ENCODE measurements around the gene B4GAT1. TPM values are rescaled to one million over a fixed set of nuclear protein-coding genes. Genes with fewer than 3 reads are reported as not detected.

The B4GAT1 gene
- total RNA-seq, 4 donors from 2014 or later: 32.0 to 71.4 (median 50.0) TPM

DNA sequence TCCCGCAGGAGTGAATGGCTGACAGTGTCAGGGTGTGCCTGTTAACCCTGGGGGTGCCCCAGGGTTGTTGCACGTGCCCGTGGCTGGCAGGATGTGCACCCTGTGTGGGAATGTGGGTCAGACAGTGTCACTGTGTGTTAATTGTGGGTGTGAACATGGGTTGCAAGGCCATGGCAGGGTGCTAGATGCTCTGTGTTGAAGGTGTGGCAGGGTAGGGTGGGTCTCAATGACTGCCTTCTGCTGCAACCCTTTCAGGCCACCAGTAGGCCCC is 19.5 kb downstream of the B4GAT1 start:
- H3K27me3 ChIP-seq: no peaks in the 10 kb centered on the region
- WGBS: 70% methylated on average over 2 of the region's 3 CpGs

DNA sequence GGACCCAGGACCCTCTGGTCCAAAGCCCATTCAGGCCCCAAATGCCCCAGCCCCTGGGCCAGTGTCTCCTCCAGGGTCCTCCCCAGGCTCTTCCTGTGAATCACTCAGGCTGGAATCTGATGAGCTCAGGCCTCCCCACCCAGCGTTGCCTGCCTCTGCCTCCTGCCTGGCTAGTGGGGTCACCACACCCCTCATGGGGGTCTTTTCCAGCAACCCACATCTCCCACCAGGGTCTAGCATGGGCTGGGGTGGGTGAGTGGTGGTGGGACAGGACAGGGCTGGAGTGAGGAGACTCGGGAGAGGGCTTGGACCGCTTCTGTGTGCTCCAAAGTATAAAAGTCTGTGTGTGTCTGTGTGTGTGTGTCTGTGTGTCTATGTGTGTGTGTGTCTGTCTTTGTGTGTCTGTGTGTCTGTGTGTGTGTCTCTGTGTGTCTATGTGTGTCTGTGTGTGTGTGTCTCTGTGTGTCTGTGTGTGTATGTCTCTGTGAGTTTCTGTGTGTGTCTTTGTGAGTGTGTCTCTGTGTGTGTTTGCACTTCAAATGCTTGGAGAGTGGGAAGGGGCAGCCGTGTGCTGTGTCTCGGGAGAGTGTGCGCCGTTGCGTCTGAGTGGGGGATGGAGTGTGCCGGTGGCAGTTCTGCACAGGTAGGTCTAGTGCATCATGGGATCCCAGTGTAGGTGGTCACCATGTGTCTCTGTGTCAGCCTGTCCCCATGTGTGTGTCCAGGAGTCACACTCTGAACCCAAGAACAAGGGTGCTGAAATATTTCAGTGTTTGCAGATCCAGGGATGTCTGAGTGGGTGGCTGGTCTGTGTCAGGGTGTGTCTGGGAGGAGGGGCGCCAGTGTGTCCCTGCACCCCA is 20.0 kb downstream of the B4GAT1 start:
- TF ChIP-seq POLR2AphosphoS5 (IDR thresholded peaks at IDR 0.05) (no peak), EP300 (IDR thresholded peaks at IDR 0.05) (no peak), POLR2A (IDR thresholded peaks at IDR 0.05; ENCODE audit: low read depth) (no peak)
- TF ChIP-seq, protein P1, sequence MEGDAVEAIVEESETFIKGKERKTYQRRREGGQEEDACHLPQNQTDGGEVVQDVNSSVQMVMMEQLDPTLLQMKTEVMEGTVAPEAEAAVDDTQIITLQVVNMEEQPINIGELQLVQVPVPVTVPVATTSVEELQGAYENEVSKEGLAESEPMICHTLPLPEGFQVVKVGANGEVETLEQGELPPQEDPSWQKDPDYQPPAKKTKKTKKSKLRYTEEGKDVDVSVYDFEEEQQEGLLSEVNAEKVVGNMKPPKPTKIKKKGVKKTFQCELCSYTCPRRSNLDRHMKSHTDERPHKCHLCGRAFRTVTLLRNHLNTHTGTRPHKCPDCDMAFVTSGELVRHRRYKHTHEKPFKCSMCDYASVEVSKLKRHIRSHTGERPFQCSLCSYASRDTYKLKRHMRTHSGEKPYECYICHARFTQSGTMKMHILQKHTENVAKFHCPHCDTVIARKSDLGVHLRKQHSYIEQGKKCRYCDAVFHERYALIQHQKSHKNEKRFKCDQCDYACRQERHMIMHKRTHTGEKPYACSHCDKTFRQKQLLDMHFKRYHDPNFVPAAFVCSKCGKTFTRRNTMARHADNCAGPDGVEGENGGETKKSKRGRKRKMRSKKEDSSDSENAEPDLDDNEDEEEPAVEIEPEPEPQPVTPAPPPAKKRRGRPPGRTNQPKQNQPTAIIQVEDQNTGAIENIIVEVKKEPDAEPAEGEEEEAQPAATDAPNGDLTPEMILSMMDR (IDR thresholded peaks at IDR 0.05): no peak
- 73% methylated on average over 7 of the region's 10 CpGs for WGBS
- Histone ChIP-seq H3K27ac (replicated peaks in 1 of 4) (peak overlapping the region; percentile 52 to 78 (median 68)), H3K27me3 (no peaks in the 10 kb centered on the region), H3K9me3 (no peaks in the 10 kb centered on the region), H3K4me3 (no peak overlapping the region), H3K4me1 (peaks cover 34 to 37% (median 35%) of the 10 kb centered on the region in 4 donors), H3K36me3 (peaks cover 0 to 7% (median 5%) of the 10 kb centered on the region in 4 donors)
- intact Hi-C loops (cut with DNase I): loop anchor here (2.0 kb wide), 1 partner anchor 17 kb away; no protein-coding TSS in a partner anchor
- no peak for DNase-seq (ENCODE audit: extremely low spot score)

More for the DNA sequence above, 19.5 kb downstream of the B4GAT1 start:
- peak overlapping the region; percentile 52 to 78 (median 68) for H3K27ac ChIP-seq (replicated peaks in 1 of 4)
- peaks cover 0 to 13% (median 11%) of the 10 kb centered on the region in 4 donors for H3K36me3 ChIP-seq
- H3K4me3 ChIP-seq: no peak overlapping the region
- DNase-seq (ENCODE audit: extremely low spot score): no peak
- H3K4me1 ChIP-seq: peaks cover 32 to 35% (median 34%) of the 10 kb centered on the region in 4 donors
- intact Hi-C loops (cut with DNase I): loop anchor here (2.0 kb wide), 1 partner anchor 17 kb away; no protein-coding TSS in a partner anchor
- TF ChIP-seq POLR2AphosphoS5 (IDR thresholded peaks at IDR 0.05): no peak
- TF ChIP-seq, protein P1 (IDR thresholded peaks at IDR 0.05): no peak
- TF ChIP-seq POLR2A (IDR thresholded peaks at IDR 0.05; ENCODE audit: low read depth): no peak
- no peak for TF ChIP-seq EP300 (IDR thresholded peaks at IDR 0.05)
- no peaks in the 10 kb centered on the region for H3K9me3 ChIP-seq

DNA sequence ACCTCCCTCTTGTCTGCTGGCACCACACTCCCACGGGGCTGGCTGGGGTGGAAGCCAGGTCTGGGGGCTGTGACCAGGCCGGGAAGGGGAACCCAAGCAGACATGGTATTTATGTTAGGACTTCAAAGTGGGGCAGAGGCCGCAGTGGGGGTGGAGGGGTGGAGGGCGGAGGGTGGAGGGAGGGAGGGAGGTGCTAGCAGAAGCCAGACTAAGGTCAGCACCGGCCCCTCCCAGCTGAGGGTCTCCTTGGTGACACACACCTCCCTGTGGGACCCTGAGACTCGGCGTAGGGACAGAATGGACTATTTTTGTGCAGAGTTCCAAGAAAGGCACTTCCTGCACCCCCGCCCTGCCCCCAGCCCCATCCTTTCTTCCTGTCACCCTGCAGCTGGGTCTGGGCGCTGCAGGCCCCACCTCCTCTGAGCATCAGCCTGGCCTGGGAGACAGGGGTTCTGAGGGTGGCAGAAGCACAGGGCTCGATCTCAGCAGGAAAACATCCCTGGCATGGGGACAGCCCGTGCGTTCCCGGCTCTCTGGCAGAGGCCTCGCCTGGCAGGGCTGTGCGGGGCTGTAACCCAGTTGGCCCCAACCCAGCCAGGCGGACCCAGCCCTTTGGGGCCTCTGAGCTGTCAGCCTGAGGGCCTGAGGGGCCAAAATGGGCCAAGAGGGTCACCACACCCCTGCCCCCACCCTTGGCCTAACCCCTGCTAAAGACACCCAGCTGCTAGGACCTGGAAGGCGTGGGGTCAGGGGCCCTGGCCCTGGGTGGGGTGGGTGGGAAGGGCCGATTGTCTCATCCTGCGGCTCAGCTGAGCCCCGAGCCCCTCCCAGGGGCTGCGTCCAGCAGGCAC is 20.9 kb downstream of the B4GAT1 start:
- peak overlapping the region; percentile 52 to 78 (median 68) for H3K27ac ChIP-seq (replicated peaks in 1 of 4)
- H3K36me3 ChIP-seq: no peaks in the 10 kb centered on the region
- H3K4me3 ChIP-seq: no peak overlapping the region
- no peak for DNase-seq (ENCODE audit: extremely low spot score)
- TF ChIP-seq, protein P1 (IDR thresholded peaks at IDR 0.05): no peak
- peak; percentile 5 to 32 for TF ChIP-seq POLR2AphosphoS5 (IDR thresholded peaks at IDR 0.05)
- intact Hi-C loops (cut with DNase I): no loop called here
- no peaks in the 10 kb centered on the region for H3K27me3 ChIP-seq
- H3K4me1 ChIP-seq: peaks cover 34 to 45% (median 44%) of the 10 kb centered on the region in 4 donors
- WGBS: 41% methylated on average over 6 of the region's 21 CpGs
- H3K9me3 ChIP-seq: no peaks in the 10 kb centered on the region

DNA sequence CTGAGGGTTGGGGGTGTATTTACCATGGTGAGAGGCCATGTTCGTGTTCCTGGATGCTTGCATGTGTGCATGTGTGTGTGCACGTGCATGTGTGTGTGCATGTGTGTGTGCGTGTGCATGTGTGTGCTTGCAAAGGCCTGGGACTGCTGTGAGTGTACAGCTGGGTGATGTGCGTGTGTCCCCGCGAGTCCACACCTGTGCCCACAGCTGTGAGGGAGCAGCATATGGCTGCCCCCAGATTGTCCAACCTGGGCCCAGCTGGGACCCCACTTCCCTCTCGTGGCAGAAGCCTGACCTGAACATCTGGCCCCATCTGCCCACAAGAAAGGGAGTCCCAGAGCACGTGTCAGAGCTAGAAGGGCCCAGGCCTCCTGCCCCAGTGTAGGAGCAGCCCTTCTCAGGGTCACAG is 22.2 kb downstream of the B4GAT1 start:
- TF ChIP-seq POLR2A (IDR thresholded peaks at IDR 0.05; ENCODE audit: low read depth) (no peak), POLR2AphosphoS5 (IDR thresholded peaks at IDR 0.05) (no peak), EP300 (IDR thresholded peaks at IDR 0.05) (no peak)
- TF ChIP-seq, protein P1 (IDR thresholded peaks at IDR 0.05): no peak
- Histone ChIP-seq H3K36me3 (no peaks in the 10 kb centered on the region), H3K4me1 (peaks cover 34 to 45% (median 45%) of the 10 kb centered on the region in 4 donors), H3K27ac (replicated peaks in 1 of 4) (peak overlapping the region in 3 of 4 donors; percentile 66 to 78 (median 71)), H3K9me3 (no peaks in the 10 kb centered on the region), H3K4me3 (no peak overlapping the region), H3K27me3 (no peaks in the 10 kb centered on the region)
- no peak for DNase-seq (ENCODE audit: extremely low spot score)
- 89% methylated on average over 6 of the region's 8 CpGs for WGBS
- intact Hi-C loops (cut with DNase I): no loop called here

All from esophagus muscularis mucosa (tissue), 4 donors.